ENCODE data around the gene CLPTM1L. TPM values are rescaled to one million over a fixed set of nuclear protein-coding genes. Genes with fewer than 3 reads are reported as not detected.

The CLPTM1L gene
- total and polyA plus RNA-seq, 7 donors, result 33.1 to 90.5 (median 52.5) TPM

DNA sequence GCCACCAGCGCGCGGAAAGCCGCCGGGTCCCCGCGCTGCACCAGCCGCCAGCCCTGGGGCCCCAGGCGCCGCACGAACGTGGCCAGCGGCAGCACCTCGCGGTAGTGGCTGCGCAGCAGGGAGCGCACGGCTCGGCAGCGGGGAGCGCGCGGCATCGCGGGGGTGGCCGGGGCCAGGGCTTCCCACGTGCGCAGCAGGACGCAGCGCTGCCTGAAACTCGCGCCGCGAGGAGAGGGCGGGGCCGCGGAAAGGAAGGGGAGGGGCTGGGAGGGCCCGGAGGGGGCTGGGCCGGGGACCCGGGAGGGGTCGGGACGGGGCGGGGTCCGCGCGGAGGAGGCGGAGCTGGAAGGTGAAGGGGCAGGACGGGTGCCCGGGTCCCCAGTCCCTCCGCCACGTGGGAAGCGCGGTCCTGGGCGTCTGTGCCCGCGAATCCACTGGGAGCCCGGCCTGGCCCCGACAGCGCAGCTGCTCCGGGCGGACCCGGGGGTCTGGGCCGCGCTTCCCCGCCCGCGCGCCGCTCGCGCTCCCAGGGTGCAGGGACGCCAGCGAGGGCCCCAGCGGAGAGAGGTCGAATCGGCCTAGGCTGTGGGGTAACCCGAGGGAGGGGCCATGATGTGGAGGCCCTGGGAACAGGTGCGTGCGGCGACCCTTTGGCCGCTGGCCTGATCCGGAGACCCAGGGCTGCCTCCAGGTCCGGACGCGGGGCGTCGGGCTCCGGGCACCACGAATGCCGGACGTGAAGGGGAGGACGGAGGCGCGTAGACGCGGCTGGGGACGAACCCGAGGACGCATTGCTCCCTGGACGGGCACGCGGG, 49.9 kb downstream of the CLPTM1L start, which contains the start of gene TERT:
Gene TERT (minus strand): TSS at position 234 of the 815 bp plus-strand sequence. CDS start 79 bp downstream, at position 155.
- H3K27me3 ChIP-seq, result peaks cover 14 to 59% (median 30%) of the 10 kb centered on the region in 3 donors

DNA sequence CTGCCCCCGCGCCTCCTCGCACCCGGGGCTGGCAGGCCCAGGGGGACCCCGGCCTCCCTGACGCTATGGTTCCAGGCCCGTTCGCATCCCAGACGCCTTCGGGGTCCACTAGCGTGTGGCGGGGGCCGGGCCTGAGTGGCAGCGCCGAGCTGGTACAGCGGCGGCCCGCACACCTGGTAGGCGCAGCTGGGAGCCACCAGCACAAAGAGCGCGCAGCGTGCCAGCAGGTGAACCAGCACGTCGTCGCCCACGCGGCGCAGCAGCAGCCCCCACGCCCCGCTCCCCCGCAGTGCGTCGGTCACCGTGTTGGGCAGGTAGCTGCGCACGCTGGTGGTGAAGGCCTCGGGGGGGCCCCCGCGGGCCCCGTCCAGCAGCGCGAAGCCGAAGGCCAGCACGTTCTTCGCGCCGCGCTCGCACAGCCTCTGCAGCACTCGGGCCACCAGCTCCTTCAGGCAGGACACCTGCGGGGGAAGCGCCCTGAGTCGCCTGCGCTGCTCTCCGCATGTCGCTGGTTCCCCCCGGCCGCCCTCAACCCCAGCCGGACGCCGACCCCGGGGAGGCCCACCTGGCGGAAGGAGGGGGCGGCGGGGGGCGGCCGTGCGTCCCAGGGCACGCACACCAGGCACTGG, 50.6 kb downstream of the CLPTM1L start:
- intact Hi-C loops (cut with DNase I), result no loop called here
- Histone ChIP-seq H3K36me3 (no peaks in the 10 kb centered on the region), H3K27me3 (peaks cover 14 to 59% (median 30%) of the 10 kb centered on the region in 3 donors), H3K4me3 (no peak overlapping the region), H3K27ac (no peak overlapping the region), H3K4me1 (peaks cover 0 to 9% (median 0%) of the 10 kb centered on the region in 4 donors), H3K9me3 (no peaks in the 10 kb centered on the region)
- WGBS, 2 donors, result 34 to 37% methylated on average over 69 of the region's 69 CpGs
- TF ChIP-seq EP300 (IDR thresholded peaks at IDR 0.05) (no peak), POLR2A (IDR thresholded peaks at IDR 0.05) (no peak), POLR2AphosphoS5 (IDR thresholded peaks at IDR 0.05) (no peak)
- TF ChIP-seq, protein P1, sequence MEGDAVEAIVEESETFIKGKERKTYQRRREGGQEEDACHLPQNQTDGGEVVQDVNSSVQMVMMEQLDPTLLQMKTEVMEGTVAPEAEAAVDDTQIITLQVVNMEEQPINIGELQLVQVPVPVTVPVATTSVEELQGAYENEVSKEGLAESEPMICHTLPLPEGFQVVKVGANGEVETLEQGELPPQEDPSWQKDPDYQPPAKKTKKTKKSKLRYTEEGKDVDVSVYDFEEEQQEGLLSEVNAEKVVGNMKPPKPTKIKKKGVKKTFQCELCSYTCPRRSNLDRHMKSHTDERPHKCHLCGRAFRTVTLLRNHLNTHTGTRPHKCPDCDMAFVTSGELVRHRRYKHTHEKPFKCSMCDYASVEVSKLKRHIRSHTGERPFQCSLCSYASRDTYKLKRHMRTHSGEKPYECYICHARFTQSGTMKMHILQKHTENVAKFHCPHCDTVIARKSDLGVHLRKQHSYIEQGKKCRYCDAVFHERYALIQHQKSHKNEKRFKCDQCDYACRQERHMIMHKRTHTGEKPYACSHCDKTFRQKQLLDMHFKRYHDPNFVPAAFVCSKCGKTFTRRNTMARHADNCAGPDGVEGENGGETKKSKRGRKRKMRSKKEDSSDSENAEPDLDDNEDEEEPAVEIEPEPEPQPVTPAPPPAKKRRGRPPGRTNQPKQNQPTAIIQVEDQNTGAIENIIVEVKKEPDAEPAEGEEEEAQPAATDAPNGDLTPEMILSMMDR (IDR thresholded peaks at IDR 0.05), result no peak
- peak; percentile 54 for DNase-seq

More for the DNA sequence above, 49.9 kb downstream of the CLPTM1L start, which contains the start of gene TERT:
- peak; percentile 53 for DNase-seq
- TF ChIP-seq POLR2A (IDR thresholded peaks at IDR 0.05), result no peak
- no peak for TF ChIP-seq EP300 (IDR thresholded peaks at IDR 0.05)
- TF ChIP-seq, protein P1 (IDR thresholded peaks at IDR 0.05), result no peak
- no peak for TF ChIP-seq POLR2AphosphoS5 (IDR thresholded peaks at IDR 0.05)
- intact Hi-C loops (cut with DNase I), result no loop called here
- WGBS, 2 donors, result 9 to 32% methylated on average over 102 of the region's 102 CpGs
- no peaks in the 10 kb centered on the region for H3K36me3 ChIP-seq
- peaks cover 0 to 9% (median 0%) of the 10 kb centered on the region in 4 donors for H3K4me1 ChIP-seq
- H3K4me3 ChIP-seq, result no peak within 1 kb of the TSS
- no peak within 1 kb of the TSS for H3K27ac ChIP-seq
- H3K9me3 ChIP-seq, result no peaks in the 10 kb centered on the region

DNA sequence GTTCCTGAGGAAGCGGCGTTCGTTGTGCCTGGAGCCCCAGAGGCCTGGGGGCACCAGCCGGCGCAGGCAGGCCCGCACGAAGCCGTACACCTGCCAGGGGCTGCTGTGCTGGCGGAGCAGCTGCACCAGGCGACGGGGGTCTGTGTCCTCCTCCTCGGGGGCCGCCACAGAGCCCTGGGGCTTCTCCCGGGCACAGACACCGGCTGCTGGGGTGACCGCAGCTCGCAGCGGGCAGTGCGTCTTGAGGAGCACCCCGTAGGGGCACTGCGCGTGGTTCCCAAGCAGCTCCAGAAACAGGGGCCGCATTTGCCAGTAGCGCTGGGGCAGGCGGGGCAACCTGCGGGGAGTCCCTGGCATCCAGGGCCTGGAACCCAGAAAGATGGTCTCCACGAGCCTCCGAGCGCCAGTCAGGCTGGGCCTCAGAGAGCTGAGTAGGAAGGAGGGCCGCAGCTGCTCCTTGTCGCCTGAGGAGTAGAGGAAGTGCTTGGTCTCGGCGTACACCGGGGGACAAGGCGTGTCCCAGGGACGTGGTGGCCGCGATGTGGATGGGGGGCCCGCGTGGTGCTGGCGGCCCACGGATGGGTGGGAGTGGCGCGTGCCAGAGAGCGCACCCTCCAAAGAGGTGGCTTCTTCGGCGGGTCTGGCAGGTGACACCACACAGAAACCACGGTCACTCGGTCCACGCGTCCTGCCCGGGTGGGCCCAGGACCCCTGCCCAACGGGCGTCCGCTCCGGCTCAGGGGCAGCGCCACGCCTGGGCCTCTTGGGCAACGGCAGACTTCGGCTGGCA, 51.3 kb downstream of the CLPTM1L start:
- no peaks in the 10 kb centered on the region for H3K9me3 ChIP-seq
- H3K27me3 ChIP-seq, result peaks cover 14 to 59% (median 34%) of the 10 kb centered on the region in 3 donors
- no peaks in the 10 kb centered on the region for H3K36me3 ChIP-seq
- intact Hi-C loops (cut with DNase I), result no loop called here
- H3K27ac ChIP-seq, result no peak overlapping the region
- H3K4me3 ChIP-seq, result no peak overlapping the region
- 94 to 96% methylated on average over 60 of the region's 60 CpGs for WGBS, 2 donors
- TF ChIP-seq EP300 (IDR thresholded peaks at IDR 0.05) (no peak), POLR2A (IDR thresholded peaks at IDR 0.05) (no peak)
- TF ChIP-seq, protein P1 (IDR thresholded peaks at IDR 0.05), result no peak
- H3K4me1 ChIP-seq, result peaks cover 0 to 9% (median 0%) of the 10 kb centered on the region in 4 donors
- peak; percentile 53 for DNase-seq

DNA sequence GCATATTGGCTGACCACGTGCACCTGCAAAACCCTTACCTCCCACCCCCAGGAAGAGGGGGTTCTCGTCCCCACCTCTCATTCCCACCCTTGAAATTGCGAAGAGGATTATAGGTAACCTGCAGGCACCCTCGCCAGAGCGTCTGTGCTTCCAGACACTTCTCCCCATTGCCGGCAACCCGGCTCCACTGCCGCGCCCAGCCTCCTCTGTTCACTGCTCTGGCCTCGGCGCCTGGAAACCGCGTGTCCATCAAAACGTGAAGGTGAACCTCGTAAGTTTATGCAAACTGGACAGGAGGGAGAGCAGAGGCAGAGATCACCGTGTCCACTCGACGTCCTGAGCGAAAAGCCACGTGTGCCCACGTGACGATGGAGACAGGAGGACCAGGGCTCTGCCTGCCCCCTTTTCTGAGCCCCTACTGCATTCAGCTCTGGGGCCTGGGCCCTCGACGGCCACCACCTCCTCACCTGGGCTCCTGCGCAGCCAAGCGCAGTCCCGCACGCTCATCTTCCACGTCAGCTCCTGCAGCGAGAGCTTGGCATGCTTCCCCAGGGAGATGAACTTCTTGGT, 52.0 kb downstream of the CLPTM1L start:
- no peaks in the 10 kb centered on the region for H3K9me3 ChIP-seq
- DNase-seq, result peak; percentile 46
- no peak overlapping the region for H3K4me3 ChIP-seq
- H3K27me3 ChIP-seq, result peaks cover 14 to 62% (median 37%) of the 10 kb centered on the region in 3 donors
- H3K27ac ChIP-seq, result no peak overlapping the region
- H3K4me1 ChIP-seq, result peaks cover 0 to 9% (median 0%) of the 10 kb centered on the region in 4 donors
- intact Hi-C loops (cut with DNase I), result no loop called here
- no peaks in the 10 kb centered on the region for H3K36me3 ChIP-seq
- 92 to 93% methylated on average over 30 of the region's 30 CpGs for WGBS, 2 donors
- TF ChIP-seq EP300 (IDR thresholded peaks at IDR 0.05) (no peak), POLR2A (IDR thresholded peaks at IDR 0.05) (no peak), POLR2AphosphoS5 (IDR thresholded peaks at IDR 0.05) (no peak)

Data from sigmoid colon (tissue), 7 donors.